ENCODE measurements around the gene PDE4B. TPM values are rescaled to one million over a fixed set of nuclear protein-coding genes. Genes with fewer than 3 reads are reported as not detected.

The PDE4B gene
- total and polyA plus RNA-seq, 7 experiments from 2014 or later: 43.5 to 99.2 (median 46.7) TPM

- Mint-ChIP-seq H3K9me3 (no peaks in the 10 kb centered on the region), H3K27me3 (peaks cover 8 to 37% (median 20%) of the 10 kb centered on the region in 5 donors), H3K4me3 (no peak overlapping the region), H3K4me1 (no peaks in the 10 kb centered on the region), H3K36me3 (no peaks in the 10 kb centered on the region), H3K27ac (no peak overlapping the region)
- no peak for ATAC-seq
- no peak for DNase-seq
- Histone ChIP-seq H3K4me3 (ENCODE audit: low read length) (no peak overlapping the region), H3K4me1 (ENCODE audit: control insufficient read depth in 2 of 2, insufficient read depth in 2 of 2, low read length in 2 of 2) (no peaks in the 10 kb centered on the region), H3K27ac (ENCODE audit: low read depth, low read length) (no peak overlapping the region), H3K36me3 (ENCODE audit: control insufficient read depth in 2 of 3, insufficient read depth in 3 of 3, low read length in 3 of 3) (no peaks in the 10 kb centered on the region), H3K27me3 (ENCODE audit: control insufficient read depth in 2 of 2, insufficient read depth in 2 of 2, low read length in 2 of 2) (no peaks in the 10 kb centered on the region), H3K9me3 (ENCODE audit: control insufficient read depth in 2 of 3, low read length in 3 of 3) (no peaks in the 10 kb centered on the region)
- intact Hi-C loops (cut with micrococcal nuclease): no loop called here
- CTCF ChIA-PET: no interaction called here
- POLR2A ChIA-PET: no interaction called here
Observed at GRCh38 chr1:66152034-66152433, 359.3 kb downstream of the PDE4B start.

- Histone ChIP-seq H3K27me3 (ENCODE audit: control insufficient read depth in 2 of 2, insufficient read depth in 2 of 2, low read length in 2 of 2) (no peaks in the 10 kb centered on the region), H3K4me1 (ENCODE audit: control insufficient read depth in 2 of 2, insufficient read depth in 2 of 2, low read length in 2 of 2) (no peaks in the 10 kb centered on the region), H3K27ac (ENCODE audit: low read depth, low read length) (no peak overlapping the region), H3K36me3 (ENCODE audit: control insufficient read depth in 2 of 3, insufficient read depth in 3 of 3, low read length in 3 of 3) (no peaks in the 10 kb centered on the region), H3K9me3 (ENCODE audit: control insufficient read depth in 2 of 3, low read length in 3 of 3) (no peaks in the 10 kb centered on the region), H3K4me3 (ENCODE audit: low read length) (no peak overlapping the region)
- POLR2A ChIA-PET: no interaction called here
- Mint-ChIP-seq H3K27me3 (peaks cover 14 to 38% (median 28%) of the 10 kb centered on the region in 5 donors), H3K4me1 (no peaks in the 10 kb centered on the region), H3K4me3 (no peak overlapping the region), H3K9me3 (no peaks in the 10 kb centered on the region), H3K36me3 (no peaks in the 10 kb centered on the region), H3K27ac (no peak overlapping the region)
- CTCF ChIA-PET: no interaction called here
- ATAC-seq (no peak), DNase-seq (no peak)
- intact Hi-C loops (cut with micrococcal nuclease): no loop called here
Observed at GRCh38 chr1:66154394-66154793, 361.7 kb downstream of the PDE4B start.

GRCh38 chr1:66156144-66156543 lies 363.4 kb downstream of the PDE4B start:
- POLR2A ChIA-PET: no interaction called here
- Mint-ChIP-seq H3K36me3 (no peaks in the 10 kb centered on the region), H3K27ac (no peak overlapping the region), H3K27me3 (peaks cover 14 to 40% (median 28%) of the 10 kb centered on the region in 5 donors), H3K4me3 (no peak overlapping the region), H3K4me1 (no peaks in the 10 kb centered on the region), H3K9me3 (no peaks in the 10 kb centered on the region)
- ATAC-seq (no peak), DNase-seq (no peak)
- intact Hi-C loops (cut with micrococcal nuclease): no loop called here
- Histone ChIP-seq H3K4me1 (ENCODE audit: control insufficient read depth in 2 of 2, insufficient read depth in 2 of 2, low read length in 2 of 2) (no peaks in the 10 kb centered on the region), H3K9me3 (ENCODE audit: control insufficient read depth in 2 of 3, low read length in 3 of 3) (no peaks in the 10 kb centered on the region), H3K4me3 (ENCODE audit: low read length) (no peak overlapping the region), H3K36me3 (ENCODE audit: control insufficient read depth in 2 of 3, insufficient read depth in 3 of 3, low read length in 3 of 3) (no peaks in the 10 kb centered on the region), H3K27ac (ENCODE audit: low read depth, low read length) (no peak overlapping the region), H3K27me3 (ENCODE audit: control insufficient read depth in 2 of 2, insufficient read depth in 2 of 2, low read length in 2 of 2) (no peaks in the 10 kb centered on the region)
- CTCF ChIA-PET: no interaction called here

DNA sequence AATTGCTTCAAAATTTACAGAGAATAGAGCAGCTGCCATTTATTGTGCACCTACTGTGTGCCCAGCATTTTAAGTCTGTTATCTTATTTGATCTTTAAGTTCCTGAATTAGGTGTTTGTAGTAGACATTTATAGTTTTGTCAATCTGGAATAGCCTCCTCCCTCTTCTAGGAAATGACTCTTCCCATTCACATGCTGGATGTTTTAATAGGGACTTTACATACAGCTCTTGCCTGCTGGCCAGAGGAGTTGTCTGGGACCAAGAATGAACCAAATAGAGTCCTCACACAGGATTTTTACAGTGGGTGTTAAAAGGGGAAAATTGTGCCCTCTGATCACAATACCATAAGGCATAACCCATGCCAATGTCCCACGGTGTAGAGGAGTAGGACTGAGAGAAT lies 367.1 kb downstream of the PDE4B start:
- intact Hi-C loops (cut with micrococcal nuclease): no loop called here
- no peaks in the 10 kb centered on the region for H3K9me3 Mint-ChIP-seq
- H3K4me3 Mint-ChIP-seq: no peak overlapping the region

GRCh38 chr1:66160719-66161118 lies 368.0 kb downstream of the PDE4B start:
- no peaks in the 10 kb centered on the region for H3K9me3 Mint-ChIP-seq
- intact Hi-C loops (cut with micrococcal nuclease): no loop called here
- no peaks in the 10 kb centered on the region for H3K4me1 Mint-ChIP-seq
- Histone ChIP-seq H3K36me3 (ENCODE audit: control insufficient read depth in 2 of 3, insufficient read depth in 3 of 3, low read length in 3 of 3) (no peaks in the 10 kb centered on the region), H3K27me3 (ENCODE audit: control insufficient read depth in 2 of 2, insufficient read depth in 2 of 2, low read length in 2 of 2) (no peaks in the 10 kb centered on the region), H3K27ac (ENCODE audit: low read depth, low read length) (no peak overlapping the region), H3K4me1 (ENCODE audit: control insufficient read depth in 2 of 2, insufficient read depth in 2 of 2, low read length in 2 of 2) (no peaks in the 10 kb centered on the region), H3K9me3 (ENCODE audit: control insufficient read depth in 2 of 3, low read length in 3 of 3) (no peaks in the 10 kb centered on the region), H3K4me3 (ENCODE audit: low read length) (no peak overlapping the region)
- POLR2A ChIA-PET: no interaction called here
- H3K36me3 Mint-ChIP-seq: peaks cover 0 to under 1% (median 0%) of the 10 kb centered on the region in 5 donors
- H3K4me3 Mint-ChIP-seq: no peak overlapping the region
- CTCF ChIA-PET: no interaction called here
- no peak for ATAC-seq
- H3K27me3 Mint-ChIP-seq: peaks cover 6 to 29% (median 16%) of the 10 kb centered on the region in 5 donors
- DNase-seq: no peak
- no peak overlapping the region for H3K27ac Mint-ChIP-seq

More for the DNA sequence above, 367.1 kb downstream of the PDE4B start:
- H3K27ac ChIP-seq (ENCODE audit: low read depth, low read length): no peak overlapping the region
- Mint-ChIP-seq H3K27me3 (peaks cover 6 to 27% (median 15%) of the 10 kb centered on the region in 5 donors), H3K27ac (no peak overlapping the region), H3K36me3 (no peaks in the 10 kb centered on the region), H3K4me1 (no peaks in the 10 kb centered on the region)
- no peaks in the 10 kb centered on the region for H3K36me3 ChIP-seq (ENCODE audit: control insufficient read depth in 2 of 3, insufficient read depth in 3 of 3, low read length in 3 of 3)
- no peaks in the 10 kb centered on the region for H3K9me3 ChIP-seq (ENCODE audit: control insufficient read depth in 2 of 3, low read length in 3 of 3)
- ATAC-seq: no peak
- no peaks in the 10 kb centered on the region for H3K4me1 ChIP-seq (ENCODE audit: control insufficient read depth in 2 of 2, insufficient read depth in 2 of 2, low read length in 2 of 2)
- H3K4me3 ChIP-seq (ENCODE audit: low read length): no peak overlapping the region
- POLR2A ChIA-PET: interaction anchor here (0.7 kb wide), 1 partner anchor 23 kb away, joined by 3 read pairs; no protein-coding TSS in a partner anchor
- no peak for DNase-seq
- CTCF ChIA-PET: no interaction called here
- H3K27me3 ChIP-seq (ENCODE audit: control insufficient read depth in 2 of 2, insufficient read depth in 2 of 2, low read length in 2 of 2): no peaks in the 10 kb centered on the region

GRCh38 chr1:66166753-66167152 lies 374.1 kb downstream of the PDE4B start:
- Histone ChIP-seq H3K4me1 (ENCODE audit: control insufficient read depth in 2 of 2, insufficient read depth in 2 of 2, low read length in 2 of 2) (no peaks in the 10 kb centered on the region), H3K4me3 (ENCODE audit: low read length) (no peak overlapping the region), H3K27ac (ENCODE audit: low read depth, low read length) (no peak overlapping the region), H3K9me3 (ENCODE audit: control insufficient read depth in 2 of 3, low read length in 3 of 3) (no peaks in the 10 kb centered on the region), H3K27me3 (ENCODE audit: control insufficient read depth in 2 of 2, insufficient read depth in 2 of 2, low read length in 2 of 2) (no peaks in the 10 kb centered on the region), H3K36me3 (ENCODE audit: control insufficient read depth in 2 of 3, insufficient read depth in 3 of 3, low read length in 3 of 3) (no peaks in the 10 kb centered on the region)
- no peak overlapping the region for H3K27ac Mint-ChIP-seq
- intact Hi-C loops (cut with micrococcal nuclease): no loop called here
- peaks cover 6 to 45% (median 22%) of the 10 kb centered on the region in 5 donors for H3K27me3 Mint-ChIP-seq
- DNase-seq: no peak
- ChIA-PET CTCF (no interaction called here), POLR2A (no interaction called here)
- peaks cover 0 to 5% (median 0%) of the 10 kb centered on the region in 11 donors for H3K9me3 Mint-ChIP-seq
- ATAC-seq: no peak
- peaks cover 0 to 6% (median 0%) of the 10 kb centered on the region in 5 donors for H3K36me3 Mint-ChIP-seq
- H3K4me1 Mint-ChIP-seq: peaks cover 2 to 23% (median 16%) of the 10 kb centered on the region in 7 donors
- no peak overlapping the region for H3K4me3 Mint-ChIP-seq

DNA sequence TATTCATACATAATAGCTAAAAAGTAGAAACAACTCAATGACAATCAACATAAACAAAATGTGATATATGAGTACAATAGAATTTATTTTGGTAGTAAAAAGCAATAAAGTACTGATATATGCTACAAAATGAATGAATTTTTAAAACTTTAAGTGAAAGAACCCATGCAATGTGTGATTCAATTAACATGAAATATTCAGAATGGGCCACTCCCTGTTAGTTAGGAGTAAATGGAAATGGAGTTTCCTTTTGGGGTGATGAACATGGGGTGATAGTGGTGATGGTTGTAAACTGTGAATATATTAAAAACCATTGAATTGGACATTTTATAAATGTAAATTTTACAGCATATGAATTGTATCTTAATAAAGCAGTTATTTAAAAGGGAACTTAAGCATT lies 374.6 kb downstream of the PDE4B start:
- no peak overlapping the region for H3K27ac Mint-ChIP-seq
- peaks cover 6 to 49% (median 22%) of the 10 kb centered on the region in 5 donors for H3K27me3 Mint-ChIP-seq
- H3K9me3 Mint-ChIP-seq: peaks cover 0 to 5% (median 0%) of the 10 kb centered on the region in 11 donors
- intact Hi-C loops (cut with micrococcal nuclease): no loop called here
- H3K4me1 ChIP-seq (ENCODE audit: control insufficient read depth in 2 of 2, insufficient read depth in 2 of 2, low read length in 2 of 2): no peaks in the 10 kb centered on the region
- POLR2A ChIA-PET: no interaction called here
- peaks cover 2 to 23% (median 16%) of the 10 kb centered on the region in 7 donors for H3K4me1 Mint-ChIP-seq
- H3K4me3 ChIP-seq (ENCODE audit: low read length): no peak overlapping the region
- H3K9me3 ChIP-seq (ENCODE audit: control insufficient read depth in 2 of 3, low read length in 3 of 3): no peaks in the 10 kb centered on the region
- H3K4me3 Mint-ChIP-seq: no peak overlapping the region
- peaks cover 0 to 6% (median 0%) of the 10 kb centered on the region in 5 donors for H3K36me3 Mint-ChIP-seq
- ATAC-seq (no peak), DNase-seq (no peak)
- no peaks in the 10 kb centered on the region for H3K27me3 ChIP-seq (ENCODE audit: control insufficient read depth in 2 of 2, insufficient read depth in 2 of 2, low read length in 2 of 2)
- no peaks in the 10 kb centered on the region for H3K36me3 ChIP-seq (ENCODE audit: control insufficient read depth in 2 of 3, insufficient read depth in 3 of 3, low read length in 3 of 3)
- H3K27ac ChIP-seq (ENCODE audit: low read depth, low read length): no peak overlapping the region
- CTCF ChIA-PET: no interaction called here
